GM18951 (cell line): Measurements from ENCODE around the gene TSPAN1.

Experiments
- POLR2A ChIP-seq: IDR thresholded peaks from 4 replicates; pipeline ENCODE4 v1.6.1; 2011; ENCODE audit warnings: mild to moderate bottlenecking; ENCODE audit not compliant: insufficient read length, insufficient read depth; ENCODE audit errors: extremely low read depth
- in situ Hi-C: fragments of 300-500 bp; cut with MboI; formaldehyde crosslinking; loops from one replicate; pipeline ENCODE4 v1.12.0; 2022; ENCODE audit warnings: low sequenced_read_pairs, mixed read lengths, inconsistent platforms; ENCODE audit not compliant: unreplicated experiment

TSPAN1 gene

DNA sequence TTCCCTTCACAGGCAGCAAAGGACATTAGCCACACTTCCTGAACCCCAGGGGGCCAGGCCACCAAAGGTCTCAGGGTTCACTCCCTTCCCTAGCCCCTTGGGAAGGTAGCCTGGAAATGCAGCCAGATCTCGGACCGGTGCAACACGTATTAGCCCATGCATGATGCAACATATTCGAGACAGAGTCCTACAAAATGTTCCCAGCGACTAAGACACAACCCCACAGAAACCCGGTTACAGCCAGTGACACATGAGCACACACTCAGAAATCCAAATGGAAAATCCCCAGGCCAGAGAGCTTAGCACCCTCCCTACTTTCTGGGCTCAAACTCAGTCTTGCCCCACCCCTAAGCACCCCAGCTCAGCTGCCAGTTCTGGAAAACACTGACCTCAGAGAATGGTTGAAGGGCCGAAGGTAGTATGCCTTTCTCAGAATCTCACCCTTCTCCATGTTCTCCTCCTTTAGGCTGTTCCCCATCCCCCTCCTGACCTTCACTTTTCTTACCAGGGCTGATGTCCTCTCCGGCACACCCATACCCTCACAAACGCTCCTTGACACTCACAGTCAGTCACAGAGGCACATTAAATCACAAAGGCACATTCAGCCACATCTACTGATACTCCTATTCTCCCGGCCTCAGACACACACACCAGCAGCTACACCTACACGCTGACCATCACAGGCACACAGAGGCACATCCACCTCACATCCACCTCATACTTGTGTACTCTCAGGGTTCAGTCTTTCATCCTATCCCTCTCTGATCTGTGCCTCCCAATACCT, at the start of gene TSPAN1:
TSS of gene TSPAN1 (plus strand) at position 640 of the 784 bp plus-strand sequence. CDS start 6,021 bp downstream, outside the sequence.
- in situ Hi-C loops, result no loop called here
- TF ChIP-seq POLR2A, result no peak

DNA sequence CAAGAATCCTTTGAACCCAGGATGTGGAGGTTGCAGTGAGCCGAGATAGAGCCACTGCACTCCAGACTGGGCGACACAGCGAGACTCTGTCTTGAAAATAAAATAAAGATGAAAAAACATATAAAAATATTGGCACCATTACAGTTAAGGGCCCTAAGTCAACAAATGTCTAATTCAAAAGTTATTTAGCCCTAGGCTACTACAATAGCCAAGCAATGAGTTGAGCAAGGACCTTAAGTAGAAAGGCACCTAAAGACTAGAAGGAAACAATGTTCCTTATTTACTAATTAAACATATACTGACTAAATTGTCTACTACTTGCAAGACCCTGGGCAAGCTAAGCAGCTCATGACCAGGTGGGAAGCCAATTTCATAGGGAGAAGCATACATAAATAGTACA, 46.5 kb upstream of the TSPAN1 start:
- in situ Hi-C loops, result no loop called here
- no peak for TF ChIP-seq POLR2A

GRCh38 chr1:46130121-46130520, 44.8 kb upstream of the TSPAN1 start:
- no peak for TF ChIP-seq POLR2A
- in situ Hi-C loops, result no loop called here

DNA sequence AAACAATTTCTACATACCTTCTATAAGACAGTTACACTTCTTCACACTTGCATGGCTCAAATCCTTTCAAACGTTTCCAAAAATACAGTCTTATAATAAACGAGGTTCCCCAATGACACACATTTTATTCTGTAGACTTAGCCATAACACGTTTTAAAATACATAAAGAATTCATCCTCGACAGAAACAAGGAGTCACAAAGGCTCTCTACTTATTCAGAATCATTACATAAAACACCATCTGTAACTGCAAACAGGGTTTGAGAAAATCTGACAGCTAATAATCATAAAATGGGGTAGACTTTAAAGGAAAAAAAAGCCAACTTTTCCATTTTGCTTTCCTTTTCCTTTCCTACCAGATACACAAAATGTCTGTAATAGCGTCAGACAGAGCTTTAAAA, 44.3 kb upstream of the TSPAN1 start:
- TF ChIP-seq POLR2A, result no peak
- in situ Hi-C loops, result no loop called here

GRCh38 chr1:46131093-46131492, 43.8 kb upstream of the TSPAN1 start:
- TF ChIP-seq POLR2A, result no peak
- in situ Hi-C loops, result no loop called here

- TF ChIP-seq POLR2A, result peak; percentile 14
- in situ Hi-C loops, result no loop called here
Measured at GRCh38 chr1:46131712-46132528, 43.0 kb upstream of the TSPAN1 start.

GRCh38 chr1:46132529-46133180, 42.2 kb upstream of the TSPAN1 start, which contains the start of gene PIK3R3:
TSS of gene PIK3R3 (minus strand) at chr1:46132629. CDS start at chr1:46131952, 677 bp downstream.
- in situ Hi-C loops, result no loop called here
- TF ChIP-seq POLR2A, result peak; percentile 99

DNA sequence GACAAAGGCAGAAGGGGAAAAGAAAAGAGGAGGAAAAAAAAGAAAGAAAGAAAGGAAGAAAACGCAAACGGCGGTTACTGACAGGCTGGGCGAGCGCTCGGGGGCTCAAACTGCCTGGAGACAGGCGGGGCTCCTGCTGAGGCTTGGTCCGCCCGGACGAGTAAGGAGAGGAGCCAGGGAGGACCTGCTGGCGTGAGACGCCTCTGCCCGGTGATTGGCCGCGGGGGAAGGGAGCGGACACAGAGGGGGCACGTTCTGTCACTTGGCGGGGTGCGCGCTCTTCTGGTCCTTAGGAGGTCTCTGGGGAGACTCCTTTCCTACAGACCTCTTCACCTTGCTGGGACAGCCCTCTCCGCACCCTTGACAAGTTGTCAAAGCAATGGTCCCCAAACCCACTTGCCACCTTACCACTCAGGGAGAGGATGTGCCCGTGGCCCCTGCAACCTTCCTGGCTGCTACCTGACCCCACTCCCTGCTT, 41.7 kb upstream of the TSPAN1 start:
- peak; percentile 57 for TF ChIP-seq POLR2A
- in situ Hi-C loops, result no loop called here

- in situ Hi-C loops, result no loop called here
- TF ChIP-seq POLR2A, result no peak
Measured at GRCh38 chr1:46133781-46134350, 41.0 kb upstream of the TSPAN1 start.

- in situ Hi-C loops, result no loop called here
- TF ChIP-seq POLR2A, result no peak
Measured at GRCh38 chr1:46134660-46135331, 40.1 kb upstream of the TSPAN1 start.

GRCh38 chr1:46136711-46137110, 38.2 kb upstream of the TSPAN1 start:
- TF ChIP-seq POLR2A, result no peak
- in situ Hi-C loops, result no loop called here

DNA sequence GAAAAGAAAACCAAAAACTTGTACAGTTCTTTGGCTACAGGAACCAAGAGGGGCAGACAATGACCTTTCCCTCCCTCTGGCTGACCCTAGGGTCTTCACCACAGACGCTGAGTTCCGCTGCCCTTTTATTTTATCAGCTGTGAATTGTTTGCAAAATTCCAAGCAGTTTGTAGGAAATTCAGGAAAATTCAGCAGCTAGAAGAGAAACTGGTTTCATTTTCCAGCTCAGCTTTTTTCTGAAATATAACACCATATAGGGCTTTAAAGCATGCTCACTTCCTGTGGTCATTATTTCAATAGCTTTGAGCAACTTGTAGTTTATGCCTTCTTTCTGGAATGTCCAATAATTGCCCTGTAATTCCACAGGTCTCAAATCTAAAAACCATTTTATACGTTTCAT, 37.0 kb upstream of the TSPAN1 start:
- in situ Hi-C loops, result no loop called here

More for the DNA sequence above, 37.0 kb upstream of the TSPAN1 start:
- TF ChIP-seq POLR2A, result no peak
